GM15510 (cell line): ENCODE results near the gene PIH1D1.

ENCODE experiments used
- POLR2A ChIP-seq: IDR thresholded peaks from 3 replicates; pipeline ENCODE4 v1.6.1; 2011; ENCODE audit warnings: borderline replicate concordance; ENCODE audit not compliant: insufficient read length; ENCODE audit errors: extremely low read depth

Gene PIH1D1

GRCh38 chr19:49422407-49423070, 29.1 kb downstream of the PIH1D1 start:
- TF ChIP-seq POLR2A, result no peak

- no peak for TF ChIP-seq POLR2A
Observed at GRCh38 chr19:49421878-49422202, 29.8 kb downstream of the PIH1D1 start.

DNA sequence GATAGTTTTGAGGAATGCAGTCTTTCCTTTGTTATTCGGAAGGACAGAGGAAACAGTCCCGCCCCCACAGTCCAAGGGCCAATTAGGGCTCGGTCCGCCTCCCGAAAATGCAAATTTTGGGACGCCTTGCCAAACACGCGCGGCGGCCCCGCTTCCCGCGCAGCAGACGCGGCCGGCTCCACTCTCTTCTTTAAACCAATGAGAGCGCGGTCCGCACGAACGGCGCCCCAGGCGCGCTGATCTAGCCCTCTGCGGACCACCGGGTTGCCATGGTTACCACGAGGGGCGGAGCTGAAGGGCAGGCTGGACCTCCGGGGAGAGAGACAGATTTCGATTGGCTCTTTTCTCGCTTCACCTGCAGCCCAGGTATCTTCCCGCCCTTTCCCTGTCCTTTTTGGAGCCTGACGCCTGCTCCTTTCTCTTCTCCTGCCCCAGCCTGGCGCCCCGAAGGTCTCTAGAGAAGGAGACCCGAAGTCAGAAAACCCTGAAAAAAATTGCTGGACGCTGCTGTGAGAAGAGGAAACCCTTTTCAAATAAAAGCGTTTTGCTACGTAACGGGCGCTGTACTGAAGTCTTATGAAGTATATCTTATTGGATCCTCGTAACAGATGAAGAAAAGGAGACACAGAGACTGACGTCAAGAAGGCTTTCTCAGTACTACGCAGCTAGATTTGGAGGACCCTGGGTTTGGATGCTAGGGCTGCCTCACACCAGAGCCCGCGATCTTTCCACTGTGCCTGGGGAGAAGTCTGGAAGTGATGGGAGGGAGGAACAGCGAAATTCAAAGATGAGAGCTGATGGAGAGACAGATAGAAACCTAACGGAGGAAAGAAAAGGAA, 30.4 kb downstream of the PIH1D1 start:
- TF ChIP-seq POLR2A, result no peak

GRCh38 chr19:49420227-49420626, 31.4 kb downstream of the PIH1D1 start:
- TF ChIP-seq POLR2A, result no peak

GRCh38 chr19:49419173-49419572, 32.4 kb downstream of the PIH1D1 start:
- TF ChIP-seq POLR2A, result no peak

DNA sequence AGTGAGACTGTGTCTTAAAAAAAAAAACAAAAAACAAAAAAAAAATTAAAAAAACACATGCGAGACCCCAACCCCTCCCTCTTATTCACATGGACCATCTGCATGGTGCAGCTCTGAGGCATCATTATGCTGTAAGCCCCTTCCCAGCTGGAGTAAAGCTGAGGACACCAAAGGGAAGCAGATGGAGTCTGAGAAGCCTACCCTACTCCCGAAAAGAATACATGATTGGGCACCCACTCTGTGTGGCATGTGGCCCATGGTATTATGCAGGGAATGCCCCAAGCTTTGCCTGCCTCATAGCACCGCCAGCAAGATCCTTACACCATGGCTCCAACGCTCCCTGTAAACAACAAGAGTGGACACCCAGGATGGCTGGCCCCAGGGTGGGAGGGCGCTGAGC, 33.1 kb downstream of the PIH1D1 start:
- no peak for TF ChIP-seq POLR2A

- no peak for TF ChIP-seq POLR2A
Observed at GRCh38 chr19:49417088-49417487, 34.5 kb downstream of the PIH1D1 start.

DNA sequence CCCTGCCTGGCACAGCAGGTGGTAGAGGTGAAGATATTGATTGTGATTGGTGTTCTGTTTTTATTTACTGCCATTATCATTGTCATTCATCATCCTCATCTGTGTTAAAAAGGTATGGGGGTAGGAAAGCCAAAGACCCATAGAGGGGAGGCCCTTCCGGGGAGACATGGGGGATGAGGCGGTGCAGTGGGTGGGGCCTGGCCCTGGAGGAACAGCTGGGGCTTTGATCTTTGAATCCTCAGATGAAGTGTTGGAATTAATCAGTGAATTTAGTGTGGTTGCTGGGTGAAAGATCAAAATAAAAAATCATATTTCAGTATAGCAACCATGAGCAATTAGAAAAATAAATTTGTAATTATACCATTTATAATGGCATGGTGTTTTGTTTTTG, 35.8 kb downstream of the PIH1D1 start:
- TF ChIP-seq POLR2A, result no peak

GRCh38 chr19:49415102-49415809, 36.4 kb downstream of the PIH1D1 start:
- no peak for TF ChIP-seq POLR2A

GRCh38 chr19:49414256-49414655, 37.4 kb downstream of the PIH1D1 start:
- TF ChIP-seq POLR2A, result no peak

DNA sequence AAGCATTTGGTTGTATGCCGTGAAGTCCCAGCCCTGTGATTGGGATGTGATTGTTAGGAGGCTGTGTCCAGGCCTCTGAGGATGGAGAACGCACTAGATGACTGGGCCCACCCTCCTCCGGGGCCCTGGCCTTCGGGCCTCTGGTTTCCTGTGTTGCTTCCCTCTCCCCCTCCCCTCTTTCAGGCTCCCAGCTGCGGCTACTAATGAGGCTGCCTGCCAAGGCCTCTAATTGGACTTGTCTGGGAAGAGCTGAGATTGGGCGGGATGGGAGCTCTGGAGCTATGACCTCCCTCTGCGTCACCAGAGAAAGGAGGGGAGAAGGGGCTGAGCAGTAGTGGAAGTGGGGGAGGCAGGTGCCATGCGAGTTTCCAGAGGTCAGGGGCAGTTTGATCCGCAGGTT, 38.3 kb downstream of the PIH1D1 start:
- TF ChIP-seq POLR2A, result no peak

- no peak for TF ChIP-seq POLR2A
Observed at GRCh38 chr19:49411681-49412326, 39.8 kb downstream of the PIH1D1 start.

DNA sequence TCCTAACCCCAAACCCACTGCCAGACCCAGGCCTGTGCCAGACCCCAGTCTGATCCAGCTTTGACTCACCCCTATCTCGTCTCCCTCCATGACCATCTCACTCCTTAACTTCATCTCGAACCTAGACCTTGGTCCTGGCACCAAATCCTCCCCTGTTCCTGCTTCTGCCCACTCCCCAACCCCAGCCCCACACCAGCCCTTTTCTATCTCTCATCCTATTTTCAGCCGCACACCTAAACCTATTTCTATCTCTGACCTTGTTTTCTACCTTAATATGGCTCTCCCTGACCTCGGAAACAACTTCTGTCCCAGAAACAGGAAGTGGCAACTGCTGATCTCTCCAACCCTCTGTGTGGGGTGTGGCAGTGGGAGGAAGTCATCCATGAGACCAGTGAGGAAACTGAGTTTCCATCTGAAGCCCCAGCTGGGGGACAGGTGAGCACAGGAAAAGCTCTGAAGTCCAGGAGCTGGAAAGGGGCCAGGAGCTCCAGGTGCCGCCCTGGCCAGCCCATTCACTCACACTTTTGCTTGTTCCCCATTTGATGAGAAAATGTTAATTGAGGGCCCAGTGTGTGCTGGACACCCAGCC, 42.1 kb downstream of the PIH1D1 start:
- no peak for TF ChIP-seq POLR2A

GRCh38 chr19:49408816-49409440, 42.7 kb downstream of the PIH1D1 start:
- TF ChIP-seq POLR2A, result no peak

- no peak for TF ChIP-seq POLR2A
Observed at GRCh38 chr19:49407482-49408015, 44.1 kb downstream of the PIH1D1 start.

DNA sequence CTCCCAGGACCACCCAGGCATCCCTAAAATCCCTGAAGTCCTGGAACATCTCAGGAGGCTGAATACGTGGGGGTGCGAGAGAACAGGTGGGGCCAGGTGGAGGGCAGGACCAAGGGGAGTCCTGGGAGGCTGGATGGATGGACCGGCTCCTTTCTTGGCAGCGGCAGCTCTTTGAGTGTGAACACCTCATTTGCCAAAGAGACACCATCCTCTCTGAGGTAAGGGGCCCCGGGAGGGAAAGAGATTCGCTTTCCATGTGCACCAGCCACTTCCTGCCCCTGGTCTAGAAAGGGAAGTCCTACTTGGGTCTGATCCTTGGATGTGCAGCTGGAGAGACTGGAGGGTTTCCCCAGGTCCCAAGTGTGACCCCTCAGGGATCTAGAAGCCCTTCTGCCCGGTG, 44.5 kb downstream of the PIH1D1 start:
- TF ChIP-seq POLR2A, result no peak
